Measurements from ENCODE around the gene MDH1B.

GRCh38 chr2:206688453-206688852, 76.7 kb downstream of the MDH1B start:
- TF ChIP-seq CTCF (IDR thresholded peaks at IDR 0.05) (no peak), POLR2A (IDR thresholded peaks at IDR 0.05) (no peak)

Data from right lobe of liver (tissue), 4 donors.